Cardiac muscle cell (in vitro differentiated cells and primary cell): ENCODE measurements around the gene AIP. TPM values are rescaled to one million over a fixed set of nuclear protein-coding genes. Genes with fewer than 3 reads are reported as not detected.

Experiments
- DNase-seq, 2 donors: peaks; one replicate each; pipeline versions ENCODE4 v3.0.0 to v3.0.0-alpha.2; 2010 to 2017; ENCODE audit warnings: low read depth in 1 of 2, low spot score in 1 of 2
- H3K27ac ChIP-seq: fragments of 200-600 bp; sonication (generic); 2 replicates; pipeline ENCODE4 v1.5.1; 2016
- H3K27me3 ChIP-seq: fragments of 200-600 bp; sonication (generic); 2 replicates; pipeline ENCODE4 v1.6.0; 2016; ENCODE audit warnings: control low read depth
- H3K36me3 ChIP-seq: fragments of 200-600 bp; sonication (generic); 2 replicates; pipeline ENCODE4 v1.5.1; 2016; ENCODE audit warnings: control low read depth
- H3K4me1 ChIP-seq: fragments of 200-600 bp; sonication (generic); 2 replicates; pipeline ENCODE4 v1.8.1; 2017; ENCODE audit warnings: low read depth, mild to moderate bottlenecking, mixed run types
- H3K4me3 ChIP-seq: fragments of 200-600 bp; sonication (generic); 2 replicates; pipeline ENCODE4 v1.5.1; 2016; ENCODE audit warnings: mild to moderate bottlenecking
- H3K9me3 ChIP-seq: fragments of 200-600 bp; sonication (generic); 2 replicates; pipeline ENCODE4 v1.5.1; 2017; ENCODE audit warnings: low read depth, mild to moderate bottlenecking, control low read depth
- CTCF ChIP-seq: IDR thresholded peaks from 2 replicates; pipeline ENCODE4 v1.5.1; 2012; ENCODE audit warnings: low read depth, mild to moderate bottlenecking, low read length
- polyA plus RNA-seq: library from polyadenylated mRNA; unstranded; fragments of >200 nt; fragmentation: Nextera tagmentation; extraction: Ambion mirVana; gene quantifications from 2 replicates; pipeline ENCODE4 v1.2.1, GENCODE V29; 2016
- total RNA-seq: library from RNA; depleted of rRNA; stranded (reverse); fragments of >200 nt; gene quantifications from 2 replicates; pipeline ENCODE4 v1.2.3, GENCODE V29; 2016

AIP gene
- total and polyA plus RNA-seq, 2 experiments from 2014 or later, result 46.4 to 73.7 TPM

GRCh38 chr11:67528376-67528775 lies 45.5 kb downstream of the AIP start:
- Histone ChIP-seq H3K36me3 (no peaks in the 10 kb centered on the region), H3K27me3 (no peaks in the 10 kb centered on the region), H3K9me3 (no peaks in the 10 kb centered on the region), H3K27ac (no peak overlapping the region), H3K4me1 (no peaks in the 10 kb centered on the region), H3K4me3 (no peak overlapping the region)
- DNase-seq, result no peak
- no peak for TF ChIP-seq CTCF

GRCh38 chr11:67530282-67530592 lies 47.4 kb downstream of the AIP start:
- no peaks in the 10 kb centered on the region for H3K4me1 ChIP-seq
- no peak overlapping the region for H3K27ac ChIP-seq
- H3K9me3 ChIP-seq, result peaks cover 2% of the 10 kb centered on the region
- no peaks in the 10 kb centered on the region for H3K36me3 ChIP-seq
- H3K27me3 ChIP-seq, result no peaks in the 10 kb centered on the region
- H3K4me3 ChIP-seq, result no peak overlapping the region
- no peak for TF ChIP-seq CTCF
- DNase-seq, result no peak

GRCh38 chr11:67532889-67533288 lies 50.1 kb downstream of the AIP start:
- Histone ChIP-seq H3K4me3 (no peak overlapping the region), H3K4me1 (no peaks in the 10 kb centered on the region), H3K27me3 (no peaks in the 10 kb centered on the region), H3K36me3 (no peaks in the 10 kb centered on the region), H3K9me3 (peaks cover 2% of the 10 kb centered on the region), H3K27ac (no peak overlapping the region)
- TF ChIP-seq CTCF, result no peak
- DNase-seq, result no peak

GRCh38 chr11:67534070-67534679 lies 51.3 kb downstream of the AIP start:
- no peaks in the 10 kb centered on the region for H3K36me3 ChIP-seq
- H3K27ac ChIP-seq, result no peak overlapping the region
- H3K9me3 ChIP-seq, result peaks cover 2% of the 10 kb centered on the region
- no peak for DNase-seq
- TF ChIP-seq CTCF, result no peak
- H3K4me1 ChIP-seq, result no peaks in the 10 kb centered on the region
- no peaks in the 10 kb centered on the region for H3K27me3 ChIP-seq
- H3K4me3 ChIP-seq, result no peak overlapping the region

GRCh38 chr11:67535561-67535960 lies 52.7 kb downstream of the AIP start:
- Histone ChIP-seq H3K9me3 (peaks cover 2% of the 10 kb centered on the region), H3K4me1 (no peaks in the 10 kb centered on the region), H3K27ac (no peak overlapping the region), H3K4me3 (no peak overlapping the region), H3K36me3 (no peaks in the 10 kb centered on the region), H3K27me3 (no peaks in the 10 kb centered on the region)
- TF ChIP-seq CTCF, result no peak
- no peak for DNase-seq

GRCh38 chr11:67538306-67538705 lies 55.5 kb downstream of the AIP start:
- TF ChIP-seq CTCF, result no peak
- Histone ChIP-seq H3K36me3 (no peaks in the 10 kb centered on the region), H3K27ac (no peak overlapping the region), H3K9me3 (peaks cover 2% of the 10 kb centered on the region), H3K4me1 (no peaks in the 10 kb centered on the region), H3K4me3 (no peak overlapping the region), H3K27me3 (no peaks in the 10 kb centered on the region)
- peak in 1 of 2 donors; percentile 30 for DNase-seq
